K562 (cell line): ENCODE results near the gene TAF15. TPM values are rescaled to one million over a fixed set of nuclear protein-coding genes. Genes with fewer than 3 reads are reported as not detected.

ENCODE experiments used
- ATAC-seq: fragments of 200-7000 bp; cut with Tn5 transposase; 3 replicates; pipeline ENCODE4 v1.9.1; 2020; ENCODE audit warnings: moderate library complexity
- BruUV-seq: library from RNA; stranded (reverse); fragments of 400-500 nt; replicated peaks from 2 replicates; lab custom pipeline; 2021; lab: Mats Ljungman, UMichigan
- CTCF ChIA-PET: fragments of 300-600 bp; formaldehyde crosslinking; extraction: SDS; loops from one replicate; lab custom pipeline; 2021; ENCODE audit warnings: low intra/inter-chr PET ratio; lab: Yijun Ruan, JAX
- POLR2A ChIA-PET: fragments of 300-600, 350-650 bp; sonication (Branson Sonifier 250); formaldehyde crosslinking; extraction: SDS; loops from one replicate; lab custom pipeline; 2021; ENCODE audit warnings: antibody characterized with exemption, inconsistent platforms; lab: Yijun Ruan, JAX
- DNase-seq, 4 experiments: peaks; one replicate each; pipeline versions ENCODE4 v3.0.0 to v3.0.0-alpha.2; 2011 to 2018; ENCODE audit warnings: low spot score in 3 of 4, mixed read lengths in 3 of 4; ENCODE audit errors: extremely low read depth in 1 of 4
- FAIRE-seq: peaks from 2 replicates; lab custom pipeline; 2011; peaks lifted over from hg19 to GRCh38; lab: Jason Lieb, UNC
- H2AFZ ChIP-seq: 2 replicates; pipeline ENCODE4 v1.6.0; 2011; ENCODE audit warnings: low read depth, low read length, control low read depth, inconsistent platforms
- H3K27ac ChIP-seq: fragments of 200-600 bp; 3 replicates; pipeline ENCODE4 v1.8.0; 2011; ENCODE audit warnings: low read depth, mild to moderate bottlenecking, control low read depth, inconsistent platforms, low read length, moderate library complexity, mixed read lengths; ENCODE audit errors: extremely low read depth
- H3K27me3 ChIP-seq, 2 experiments: fragments of 300-600 bp in 1 of 2; 2 replicates in 1 of 2; 3 replicates in 1 of 2; pipeline versions ENCODE4 v1.6.0 to v1.8.0; 2011; ENCODE audit warnings: inconsistent platforms in 2 of 2, low read length in 2 of 2, mild to moderate bottlenecking in 1 of 2, mixed read lengths in 1 of 2, moderate library complexity in 1 of 2; ENCODE audit not compliant: control insufficient read depth in 2 of 2, insufficient read depth in 2 of 2
- H3K36me3 ChIP-seq: fragments of 300-600 bp; 3 replicates; pipeline ENCODE4 v1.8.0; 2011; ENCODE audit warnings: mild to moderate bottlenecking, low read length, inconsistent platforms; ENCODE audit not compliant: control insufficient read depth, insufficient read depth
- H3K4me1 ChIP-seq, 2 experiments: fragments of 200-600 bp in 1 of 2; replicated peaks in 1 of 2; 2 replicates in 1 of 2; 3 replicates in 1 of 2; pipeline versions ENCODE4 v1.5.1 to v1.8.0; 2011; ENCODE audit warnings: inconsistent platforms in 2 of 2, low read length in 2 of 2, mild to moderate bottlenecking in 1 of 2, mixed read lengths in 1 of 2, moderate library complexity in 1 of 2; ENCODE audit not compliant: control insufficient read depth in 2 of 2, insufficient read depth in 2 of 2
- H3K4me2 ChIP-seq: 2 replicates; pipeline ENCODE4 v1.6.1; 2011; ENCODE audit warnings: low read length, control low read depth, inconsistent platforms, mixed read lengths; ENCODE audit not compliant: insufficient read depth
- H3K4me3 ChIP-seq: fragments of 200-600 bp; sonication (generic), shearing (Covaris generic); 2 replicates; pipeline ENCODE4 v1.5.1; 2016; ENCODE audit warnings: control low read depth, inconsistent platforms
- H3K79me2 ChIP-seq: fragments of 200-600 bp; 3 replicates; pipeline ENCODE4 v1.8.0; 2011; ENCODE audit warnings: low read length, inconsistent platforms; ENCODE audit not compliant: control insufficient read depth, insufficient read depth
- H3K9ac ChIP-seq, 2 experiments: 2 replicates each; pipeline versions ENCODE4 v1.6.0 to v1.6.1; 2011; ENCODE audit warnings: low read depth in 2 of 2, low read length in 2 of 2, control low read depth in 1 of 2, inconsistent platforms in 1 of 2, mild to moderate bottlenecking in 1 of 2, mixed read lengths in 1 of 2; ENCODE audit not compliant: insufficient read depth in 1 of 2
- H3K9me1 ChIP-seq: one replicate; pipeline ENCODE4 v1.6.0; 2011; ENCODE audit warnings: inconsistent platforms, mild to moderate bottlenecking, low read length, moderate library complexity; ENCODE audit not compliant: control insufficient read depth, insufficient read depth
- H3K9me3 ChIP-seq: replicated peaks from 2 replicates; pipeline ENCODE4 v1.5.1; 2011; ENCODE audit warnings: low read depth, low read length, inconsistent platforms; ENCODE audit not compliant: control insufficient read depth, insufficient read depth
- H4K20me1 ChIP-seq: replicated peaks from 2 replicates; pipeline ENCODE4 v1.6.1; 2011; ENCODE audit warnings: low read length, inconsistent platforms, mixed read lengths; ENCODE audit not compliant: control insufficient read depth, insufficient read depth
- MCM3 ChIP-seq: fragments of 450-650 bp; IDR thresholded peaks from 2 replicates; pipeline ENCODE4 v1.6.1; 2016
- MTA1 ChIP-seq: fragments of 450-650 bp; IDR thresholded peaks from 2 replicates; pipeline ENCODE4 v1.6.1; 2017; ENCODE audit warnings: borderline replicate concordance
- MXI1 ChIP-seq: IDR thresholded peaks from 2 replicates; pipeline ENCODE4 v1.6.1; 2011; ENCODE audit warnings: low read depth, mild to moderate bottlenecking, improper control_type of control experiment, low read length
- PCBP1 ChIP-seq: fragments of 200-400 bp; formaldehyde crosslinking; IDR thresholded peaks from 2 replicates; pipeline ENCODE4 v1.6.1; 2018; ENCODE audit warnings: mild to moderate bottlenecking, low read depth, low read length; ENCODE audit not compliant: poor library complexity, severe bottlenecking
- WGBS: fragments of 100-300 bp; shearing (Covaris generic); methylation state at CpG from one replicate; pipeline ENCODE4 v1.1.6; 2016; ENCODE audit warnings: low coverage, mixed read lengths; ENCODE audit not compliant: insufficient coverage; ENCODE audit errors: missing lambda C conversion rate; 5-methylcytosine and 5-hydroxymethylcytosine counted together
- in situ Hi-C: fragments of 300-500 bp; cut with MboI; formaldehyde crosslinking; loops from 4 replicates; pipeline ENCODE4 v1.15.0; 2018; ENCODE audit warnings: inconsistent platforms, mixed read lengths
- intact Hi-C: fragments of 100-400 bp; cut with micrococcal nuclease; formaldehyde crosslinking; loops from 2 replicates; pipeline ENCODE4 v1.14.2; 2022
- polyA plus RNA-seq, 8 experiments: library from polyadenylated mRNA; depleted of rRNA in 4 of 8; stranded (reverse) in 5 of 8; unstranded in 3 of 8; fragments of >200 nt; fragmentation: Nextera tagmentation in 2 of 8; fragmentation: Illumina TruSeq in 1 of 8; extraction: Ambion mirVana in 2 of 8; extraction: Trizol in 1 of 8; gene quantifications; 2 replicates each; pipeline versions ENCODE4 v1.2.1 to v1.2.3, GENCODE V29; 2011 to 2014; ENCODE audit warnings: inconsistent platforms in 1 of 8, missing spikeins in 1 of 8
- total RNA-seq, 7 experiments: library from RNA; depleted of rRNA in 6 of 7; stranded (reverse); fragments of >200 nt in 6 of 7; fragmentation: Illumina TruSeq in 2 of 7; extraction: Trizol in 2 of 7; gene quantifications; 2 replicates each; pipeline versions ENCODE4 v1.2.1 to v1.2.3, GENCODE V29; 2011 to 2021; ENCODE audit warnings: low replicate concordance in 1 of 7
- TF ChIP-seq, protein P1 (sequence below): fragments of 450-650 bp; IDR thresholded peaks from 2 replicates; pipeline ENCODE4 v1.6.1; 2016

TAF15 gene
- total and polyA plus RNA-seq, 9 of the 15 experiments (the other 6 are each of a cell fraction or from before 2014, with no cell fraction given): 4.1 to 272 (median 56.8) TPM

GRCh38 chr17:35872196-35872980 lies 63.1 kb downstream of the TAF15 start:
- ChIA-PET CTCF (no interaction called here), POLR2A (interaction anchor here (0.9 to 1.2 kb wide), 4 partner anchors 8 to 38 kb away, joined by 3 to 5 read pairs (median 4); partner anchors contain the start of gene CCL5)

More at GRCh38 chr17:35872196-35872980, 63.1 kb downstream of the TAF15 start:
- in situ Hi-C loops (no loop called here), intact Hi-C loops (no loop called here)
- H3K27me3 ChIP-seq: no peaks in the 10 kb centered on the region
- H2AFZ ChIP-seq: no peak overlapping the region
- FAIRE-seq: no peak
- ATAC-seq: no peak
- no peaks in the 10 kb centered on the region for H3K79me2 ChIP-seq
- H3K4me3 ChIP-seq: no peak overlapping the region
- no peaks in the 10 kb centered on the region for H3K9me3 ChIP-seq
- no peak for DNase-seq
- BruUV-seq: no TSS peak
- H4K20me1 ChIP-seq: no peaks in the 10 kb centered on the region
- TF ChIP-seq MCM3 (no peak), MTA1 (no peak), PCBP1 (no peak), MXI1 (no peak)
- TF ChIP-seq, protein P1, sequence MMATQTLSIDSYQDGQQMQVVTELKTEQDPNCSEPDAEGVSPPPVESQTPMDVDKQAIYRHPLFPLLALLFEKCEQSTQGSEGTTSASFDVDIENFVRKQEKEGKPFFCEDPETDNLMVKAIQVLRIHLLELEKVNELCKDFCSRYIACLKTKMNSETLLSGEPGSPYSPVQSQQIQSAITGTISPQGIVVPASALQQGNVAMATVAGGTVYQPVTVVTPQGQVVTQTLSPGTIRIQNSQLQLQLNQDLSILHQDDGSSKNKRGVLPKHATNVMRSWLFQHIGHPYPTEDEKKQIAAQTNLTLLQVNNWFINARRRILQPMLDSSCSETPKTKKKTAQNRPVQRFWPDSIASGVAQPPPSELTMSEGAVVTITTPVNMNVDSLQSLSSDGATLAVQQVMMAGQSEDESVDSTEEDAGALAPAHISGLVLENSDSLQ: peak; percentile 29; the same call in 1 of the 2 replicates
- no peak overlapping the region for H3K9ac ChIP-seq
- H3K4me1 ChIP-seq: no peaks in the 10 kb centered on the region; a peak in 1 of 5 replicates
- no peaks in the 10 kb centered on the region for H3K36me3 ChIP-seq
- 49% methylated on average over 12 of the region's 12 CpGs for WGBS
- H3K9me1 ChIP-seq: no peaks in the 10 kb centered on the region
- no peak overlapping the region for H3K27ac ChIP-seq
- no peak overlapping the region for H3K4me2 ChIP-seq
